HUDEP-2 (cell line): ENCODE measurements around the gene VIPAS39.

ENCODE experiments used
- DNase-seq, 76 experiments: peaks; one replicate each; lab custom pipeline; 2025; ENCODE audit not compliant: unreplicated experiment in 76 of 76; lab: John Stamatoyannopoulos, UW

Gene VIPAS39

DNA sequence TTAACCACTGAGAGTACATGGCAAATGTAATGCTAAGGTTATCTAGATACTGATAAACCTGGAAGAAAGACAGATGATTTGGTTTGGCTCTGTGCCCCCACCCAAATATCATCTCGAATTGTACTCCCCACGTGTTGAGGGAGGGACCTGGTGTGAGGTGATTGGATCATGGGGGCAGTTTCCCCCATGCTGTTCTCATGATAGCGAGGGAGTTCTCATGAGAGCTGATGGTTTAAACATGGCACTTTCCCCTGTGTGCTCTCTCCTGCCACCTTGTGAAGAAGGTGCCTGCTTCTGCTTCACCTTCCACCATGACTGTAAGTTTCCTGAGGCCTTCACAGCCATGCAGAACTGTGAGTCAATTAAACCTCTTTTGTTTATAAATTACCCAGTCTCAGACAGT, 48.3 kb downstream of the VIPAS39 start:
- peak in 71 of 76 experiments; percentile 8 to 85 (median 63) for DNase-seq

GRCh38 chr14:77407158-77407557, 50.2 kb downstream of the VIPAS39 start:
- DNase-seq = peak in 14 of 76 experiments; percentile 3 to 40 (median 26)

DNA sequence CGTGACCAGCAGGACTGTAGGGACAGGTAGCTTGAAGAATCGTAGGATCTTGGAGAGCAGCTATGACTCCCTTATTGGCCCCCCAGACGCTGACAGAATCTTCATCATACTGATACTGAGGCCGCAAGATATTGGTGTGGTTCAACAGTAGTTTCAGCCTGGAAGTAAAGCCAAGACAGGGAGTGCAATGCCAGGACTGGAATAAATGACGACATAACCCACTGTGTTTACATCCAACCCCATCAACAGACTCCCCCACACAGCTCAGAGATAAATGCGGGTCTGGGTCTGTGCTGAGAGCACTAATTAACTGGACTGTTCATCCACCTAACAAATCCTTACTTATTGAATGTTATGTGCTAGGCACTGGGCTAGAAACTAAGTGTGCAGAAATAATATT, 50.7 kb downstream of the VIPAS39 start:
- DNase-seq = peak in 35 of 76 experiments; percentile 5 to 65 (median 25)

- DNase-seq = no peak
These were observed 51.3 kb downstream of the VIPAS39 start for GRCh38 chr14:77406086-77406485.

DNA sequence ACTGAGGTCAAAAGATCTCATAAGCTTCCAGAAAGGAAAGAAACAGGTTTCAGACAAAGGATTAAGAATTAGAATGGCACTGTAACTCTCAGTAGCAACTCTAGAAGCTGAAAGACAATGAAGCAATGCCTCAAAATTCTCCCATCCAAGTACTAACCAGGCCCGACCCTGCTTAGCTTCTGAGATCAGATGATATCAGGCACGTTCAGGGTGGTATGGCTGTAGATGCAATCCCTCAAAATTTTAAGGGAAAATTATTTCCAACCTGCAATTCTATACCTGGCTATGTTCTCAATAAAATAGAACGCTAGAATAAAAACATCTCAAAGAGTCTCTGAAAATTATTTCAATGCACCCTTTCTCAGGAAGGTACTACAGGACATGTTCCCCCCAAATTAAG, 53.6 kb downstream of the VIPAS39 start:
- DNase-seq = peak in 2 of 76 experiments; percentile 6 to 14

GRCh38 chr14:77400216-77400615, 57.2 kb downstream of the VIPAS39 start:
- DNase-seq = no peak

- no peak for DNase-seq
These were observed 67.2 kb downstream of the VIPAS39 start for GRCh38 chr14:77390188-77390587.

DNA sequence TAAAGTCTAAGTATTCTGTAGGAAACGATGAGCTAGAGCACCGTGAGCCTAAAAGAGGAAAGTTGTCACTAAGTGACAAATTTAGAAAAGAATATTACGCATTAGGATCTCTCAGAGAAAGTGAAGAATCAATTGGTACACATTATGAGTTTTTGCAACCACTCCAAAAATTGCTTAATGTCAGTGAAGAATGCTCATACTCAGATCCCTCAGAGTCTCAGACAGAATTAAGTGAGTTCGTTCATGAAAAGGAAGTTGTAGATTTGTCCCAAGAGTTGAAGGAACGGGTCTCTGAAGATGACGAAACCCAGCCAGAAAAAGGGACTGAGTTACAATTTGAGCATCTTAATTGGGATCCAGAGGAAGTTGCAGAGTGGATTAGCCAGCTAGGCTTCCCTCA, 78.7 kb downstream of the VIPAS39 start:
- DNase-seq = no peak

- no peak for DNase-seq
These were observed 79.9 kb downstream of the VIPAS39 start for GRCh38 chr14:77377502-77377844.

GRCh38 chr14:77376771-77377501, 80.5 kb downstream of the VIPAS39 start, which contains the start of the genes SAMD15 and TMED8:
SAMD15 (plus strand) TSS chr14:77377379; CDS start chr14:77377419, 40 bp downstream.
TMED8 (minus strand) TSS chr14:77377094; CDS start chr14:77377053, 41 bp downstream.
- peak in 73 of 76 experiments; percentile 17 to 88 (median 69) for DNase-seq
